Activated T-helper 2 cell treated with anti-CD3 and anti-CD28 coated beads, Interferon-gamma antibody, Interleukin-2, Interleukin-4, amounts not matched to agents 10 μg/mL and 5 μg/mL and 100 μg/mL, durations not matched to agents 14 hours and 24 hours and 36 hours (primary cell): ENCODE measurements around the gene MAPK14. TPM values are rescaled to one million over a fixed set of nuclear protein-coding genes. Genes with fewer than 3 reads are reported as not detected.
A peak's percentile ranks its signal among the peaks of the same experiment; 100 is the strongest.
"Not testable (repeated sequence)": the region's sequence is repeated elsewhere in the genome, so short reads cannot be mapped to it uniquely, and the experiment has no call there.

Source experiments
- DNase-seq: peaks from one replicate; pipeline ENCODE4 v3.0.0; 2021; ENCODE audit warnings: low spot score
- H3K27ac Mint-ChIP-seq: one replicate; pipeline ENCODE4 v1.8.0; 2021; ENCODE audit warnings: mixed read lengths
- H3K27me3 Mint-ChIP-seq: one replicate; pipeline ENCODE4 v1.8.0; 2021; ENCODE audit warnings: low read depth, mixed read lengths
- H3K36me3 Mint-ChIP-seq: one replicate; pipeline ENCODE4 v1.8.0; 2021; ENCODE audit warnings: low read depth, mixed read lengths
- H3K4me1 Mint-ChIP-seq: one replicate; pipeline ENCODE4 v1.8.0; 2021; ENCODE audit warnings: low read depth, mixed read lengths
- H3K4me3 Mint-ChIP-seq: one replicate; pipeline ENCODE4 v1.8.0; 2021; ENCODE audit warnings: low read depth, mild to moderate bottlenecking, moderate library complexity, mixed read lengths
- H3K9me3 Mint-ChIP-seq: one replicate; pipeline ENCODE4 v1.8.0; 2021; ENCODE audit warnings: mixed read lengths
- intact Hi-C: fragments of 100-400 bp; cut with micrococcal nuclease; formaldehyde crosslinking; loops from one replicate; pipeline ENCODE4 v1.15.1; 2023
- total RNA-seq: library from RNA; stranded (reverse); gene quantifications from 2 replicates; pipeline ENCODE4 v1.2.3, GENCODE V29; 2022

Gene MAPK14
- total RNA-seq, 1 donor from 2014 or later: 44.3 TPM

GRCh38 chr6:36025260-36025931, 2.2 kb upstream of the MAPK14 start:
- Mint-ChIP-seq H3K27ac (no peak overlapping the region), H3K27me3 (peaks cover 21% of the 10 kb centered on the region), H3K9me3 (no peaks in the 10 kb centered on the region), H3K4me1 (peaks cover 16% of the 10 kb centered on the region), H3K4me3 (no peak overlapping the region), H3K36me3 (peaks cover 8% of the 10 kb centered on the region)
- no peak for DNase-seq
- intact Hi-C loops: loop anchor here (5.0 kb wide), 3 partner anchors 53 to 572 kb away; no protein-coding TSS in a partner anchor

- H3K4me3 Mint-ChIP-seq: no peak overlapping the region
- H3K9me3 Mint-ChIP-seq: no peaks in the 10 kb centered on the region
- no peak for DNase-seq
- H3K27me3 Mint-ChIP-seq: peaks cover 21% of the 10 kb centered on the region
- intact Hi-C loops: loop anchor here (2.0 to 5.0 kb wide), 4 partner anchors 54 to 571 kb away; no protein-coding TSS in a partner anchor
- peaks cover 11% of the 10 kb centered on the region for H3K36me3 Mint-ChIP-seq
- H3K27ac Mint-ChIP-seq: no peak overlapping the region
- H3K4me1 Mint-ChIP-seq: peaks cover 19% of the 10 kb centered on the region
These were observed 1.7 kb upstream of the MAPK14 start for GRCh38 chr6:36025932-36026327.

DNA sequence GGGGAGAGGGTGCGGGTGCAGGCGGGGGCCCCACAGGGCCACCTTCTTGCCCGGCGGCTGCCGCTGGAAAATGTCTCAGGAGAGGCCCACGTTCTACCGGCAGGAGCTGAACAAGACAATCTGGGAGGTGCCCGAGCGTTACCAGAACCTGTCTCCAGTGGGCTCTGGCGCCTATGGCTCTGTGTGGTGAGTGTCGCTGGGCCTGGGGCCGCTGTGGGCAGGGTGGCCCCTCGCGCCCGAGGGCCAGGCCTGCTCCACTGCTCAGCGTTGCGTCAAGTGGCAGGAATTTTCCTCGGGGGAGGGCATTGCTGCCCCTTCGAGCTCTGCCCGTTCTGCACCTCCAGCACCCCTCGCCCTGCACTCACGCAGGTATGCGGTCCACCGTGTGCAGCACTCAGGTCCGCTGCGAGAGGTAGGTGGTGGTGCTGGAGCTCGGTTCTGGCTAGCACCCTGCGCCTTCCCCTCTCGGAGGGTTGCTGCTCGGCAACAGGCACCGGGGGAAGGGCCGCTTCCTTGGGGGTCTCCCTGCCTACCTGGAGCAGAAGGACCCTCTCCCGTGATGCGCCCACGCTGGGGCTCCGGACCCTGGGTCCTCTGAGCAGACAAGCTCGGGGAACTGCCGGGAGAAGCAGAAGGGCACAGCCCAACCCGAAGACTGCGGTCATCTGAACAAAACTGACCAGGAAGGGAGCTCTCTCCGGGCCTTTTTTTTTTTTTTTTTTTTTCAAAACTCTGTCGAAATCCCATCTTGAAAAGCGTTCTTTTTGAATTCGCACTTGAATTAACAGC, 674 bp downstream of the MAPK14 start:
- Mint-ChIP-seq H3K4me3 (peak overlapping the region; percentile 95), H3K36me3 (peaks cover 17% of the 10 kb centered on the region), H3K27ac (peak overlapping the region; percentile 89), H3K27me3 (peaks cover 21% of the 10 kb centered on the region), H3K4me1 (peaks cover 36% of the 10 kb centered on the region), H3K9me3 (no peaks in the 10 kb centered on the region)
- intact Hi-C loops: loop anchor here (2.0 to 5.0 kb wide), 4 partner anchors 56 to 569 kb away; no protein-coding TSS in a partner anchor
- DNase-seq: no peak

GRCh38 chr6:36028877-36029324, 1.3 kb downstream of the MAPK14 start:
- intact Hi-C loops: loop anchor here (2.0 to 5.0 kb wide), 4 partner anchors 57 to 568 kb away; no protein-coding TSS in a partner anchor
- peaks cover 18% of the 10 kb centered on the region for H3K36me3 Mint-ChIP-seq

DNA sequence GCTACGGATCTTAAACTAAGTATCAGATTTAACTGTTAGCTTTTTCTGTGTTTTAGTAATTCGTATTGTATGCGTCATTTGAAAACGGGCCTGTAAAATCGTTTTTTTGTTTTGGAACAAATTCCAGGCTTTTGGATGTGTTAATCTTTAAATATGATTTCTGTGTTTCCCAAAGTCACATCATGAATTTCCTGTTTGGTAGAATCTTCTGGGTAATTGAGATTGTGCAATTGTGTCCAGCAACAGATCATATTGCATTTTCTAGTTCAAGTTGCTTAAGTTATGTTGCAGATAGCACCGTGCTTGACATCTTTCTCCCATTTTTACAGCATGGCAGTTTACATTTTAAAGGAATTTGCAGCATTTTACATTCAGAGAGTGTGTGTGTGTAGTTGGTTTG, 1.9 kb downstream of the MAPK14 start:
- Mint-ChIP-seq H3K4me3 (peak overlapping the region; percentile 95), H3K27me3 (peaks cover 15% of the 10 kb centered on the region), H3K4me1 (peaks cover 44% of the 10 kb centered on the region), H3K27ac (peak overlapping the region; percentile 89), H3K36me3 (peaks cover 20% of the 10 kb centered on the region), H3K9me3 (no peaks in the 10 kb centered on the region)
- intact Hi-C loops: loop anchor here (2.0 to 5.0 kb wide), 4 partner anchors 57 to 568 kb away; no protein-coding TSS in a partner anchor
- DNase-seq: no peak

More at GRCh38 chr6:36028877-36029324, 1.3 kb downstream of the MAPK14 start:
- no peaks in the 10 kb centered on the region for H3K9me3 Mint-ChIP-seq
- peak overlapping the region; percentile 95 for H3K4me3 Mint-ChIP-seq
- H3K27me3 Mint-ChIP-seq: peaks cover 17% of the 10 kb centered on the region
- peaks cover 39% of the 10 kb centered on the region for H3K4me1 Mint-ChIP-seq
- peak; percentile 55 for DNase-seq
- H3K27ac Mint-ChIP-seq: peak overlapping the region; percentile 89

- H3K27me3 Mint-ChIP-seq: no peaks in the 10 kb centered on the region
- H3K9me3 Mint-ChIP-seq: no peaks in the 10 kb centered on the region
- no peak for DNase-seq
- intact Hi-C loops: no loop called here
- no peak overlapping the region for H3K27ac Mint-ChIP-seq
- H3K4me3 Mint-ChIP-seq: no peak overlapping the region
- H3K36me3 Mint-ChIP-seq: peaks cover 28% of the 10 kb centered on the region
- peaks cover 52% of the 10 kb centered on the region for H3K4me1 Mint-ChIP-seq
These were observed 4.7 kb downstream of the MAPK14 start for GRCh38 chr6:36032261-36032660.

DNA sequence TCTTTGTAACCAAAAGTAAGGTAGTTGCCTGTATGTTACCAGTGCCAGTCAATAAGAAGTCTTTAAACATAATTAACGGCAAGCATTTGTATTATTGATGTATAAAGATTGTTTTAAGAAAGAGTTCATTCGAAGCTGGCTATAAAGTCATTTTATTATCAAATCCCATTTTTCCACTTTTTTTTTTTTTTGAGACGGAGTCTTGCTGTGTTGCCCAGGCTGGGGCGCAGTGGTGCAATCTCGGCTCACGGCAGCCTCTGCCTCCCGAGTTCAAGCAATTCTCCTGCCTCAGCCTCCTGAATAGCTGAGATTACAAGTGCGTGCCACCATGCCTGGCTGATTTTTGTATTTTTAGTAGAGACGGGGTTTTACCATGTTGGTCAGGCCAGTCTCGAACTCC, 5.5 kb downstream of the MAPK14 start:
- peaks cover 57% of the 10 kb centered on the region for H3K4me1 Mint-ChIP-seq
- H3K36me3 Mint-ChIP-seq: peaks cover 28% of the 10 kb centered on the region
- DNase-seq, H3K27me3 Mint-ChIP-seq, H3K4me3 Mint-ChIP-seq, intact Hi-C loops, H3K27ac Mint-ChIP-seq, H3K9me3 Mint-ChIP-seq: not testable (repeated sequence)

DNA sequence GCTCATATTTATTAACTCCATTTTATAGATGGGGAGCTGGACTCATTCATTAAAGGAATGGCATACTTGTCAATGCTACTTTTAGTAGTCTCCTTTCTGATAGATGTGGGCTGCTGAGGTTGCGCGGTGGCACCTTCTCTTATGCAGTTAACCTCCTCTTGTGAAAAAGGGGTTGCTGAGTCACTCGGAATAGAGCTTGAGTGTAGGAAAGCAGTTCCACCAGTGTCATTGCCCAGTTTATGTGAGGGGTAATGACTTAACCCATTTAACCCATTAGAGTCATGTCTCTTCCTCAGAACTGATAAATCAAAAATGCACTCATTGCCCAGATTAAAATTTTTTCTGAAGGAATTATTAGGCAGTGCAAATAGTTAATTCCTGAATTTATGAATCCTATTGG, 6.3 kb downstream of the MAPK14 start:
- intact Hi-C loops: no loop called here
- no peak for DNase-seq
- H3K9me3 Mint-ChIP-seq: no peaks in the 10 kb centered on the region
- H3K27me3 Mint-ChIP-seq: no peaks in the 10 kb centered on the region
- H3K4me1 Mint-ChIP-seq: peaks cover 58% of the 10 kb centered on the region
- H3K4me3 Mint-ChIP-seq: no peak overlapping the region
- peaks cover 28% of the 10 kb centered on the region for H3K36me3 Mint-ChIP-seq
- no peak overlapping the region for H3K27ac Mint-ChIP-seq

- H3K36me3 Mint-ChIP-seq: peaks cover 29% of the 10 kb centered on the region
- no peaks in the 10 kb centered on the region for H3K27me3 Mint-ChIP-seq
- H3K4me1 Mint-ChIP-seq: peaks cover 58% of the 10 kb centered on the region
- no peak overlapping the region for H3K27ac Mint-ChIP-seq
- no peaks in the 10 kb centered on the region for H3K9me3 Mint-ChIP-seq
- H3K4me3 Mint-ChIP-seq: no peak overlapping the region
- intact Hi-C loops: no loop called here
- DNase-seq: no peak
These were observed 6.8 kb downstream of the MAPK14 start for GRCh38 chr6:36034441-36034840.

- DNase-seq: no peak
- H3K27ac Mint-ChIP-seq: no peak overlapping the region
- intact Hi-C loops: no loop called here
- H3K9me3 Mint-ChIP-seq: no peaks in the 10 kb centered on the region
- no peak overlapping the region for H3K4me3 Mint-ChIP-seq
- peaks cover 27% of the 10 kb centered on the region for H3K36me3 Mint-ChIP-seq
- H3K4me1 Mint-ChIP-seq: peaks cover 55% of the 10 kb centered on the region
- no peaks in the 10 kb centered on the region for H3K27me3 Mint-ChIP-seq
These were observed 7.6 kb downstream of the MAPK14 start for GRCh38 chr6:36035225-36035624.

- no peak for DNase-seq
- H3K9me3 Mint-ChIP-seq: no peaks in the 10 kb centered on the region
- H3K27ac Mint-ChIP-seq: no peak overlapping the region
- peaks cover 41% of the 10 kb centered on the region for H3K4me1 Mint-ChIP-seq
- intact Hi-C loops: no loop called here
- no peak overlapping the region for H3K4me3 Mint-ChIP-seq
- peaks cover 24% of the 10 kb centered on the region for H3K36me3 Mint-ChIP-seq
- no peaks in the 10 kb centered on the region for H3K27me3 Mint-ChIP-seq
These were observed 10.7 kb downstream of the MAPK14 start for GRCh38 chr6:36038120-36038876.

- intact Hi-C loops: no loop called here
- H3K9me3 Mint-ChIP-seq: no peaks in the 10 kb centered on the region
- no peak overlapping the region for H3K27ac Mint-ChIP-seq
- H3K4me3 Mint-ChIP-seq: no peak overlapping the region
- peaks cover 23% of the 10 kb centered on the region for H3K36me3 Mint-ChIP-seq
- no peaks in the 10 kb centered on the region for H3K27me3 Mint-ChIP-seq
- H3K4me1 Mint-ChIP-seq: peaks cover 33% of the 10 kb centered on the region
- no peak for DNase-seq
These were observed 11.5 kb downstream of the MAPK14 start for GRCh38 chr6:36039112-36039511.
